ENCODE results near the gene SERPINE2.

- no peak for TF ChIP-seq POLR2A (IDR thresholded peaks at IDR 0.05)
- TF ChIP-seq CTCF (IDR thresholded peaks at IDR 0.05) = no peak
Measured at GRCh38 chr2:223976635-223977226, 62.4 kb downstream of the SERPINE2 start.
